HG02571 (cell line): ENCODE results near the gene TSFM.

Experiments used
- ATAC-seq: cut with Tn5 transposase; IDR thresholded peaks from one replicate; pipeline ENCODE4 v1.9.1; 2021; ENCODE audit warnings: mild to moderate bottlenecking, moderate library complexity; ENCODE audit not compliant: unreplicated experiment

The TSFM gene

DNA sequence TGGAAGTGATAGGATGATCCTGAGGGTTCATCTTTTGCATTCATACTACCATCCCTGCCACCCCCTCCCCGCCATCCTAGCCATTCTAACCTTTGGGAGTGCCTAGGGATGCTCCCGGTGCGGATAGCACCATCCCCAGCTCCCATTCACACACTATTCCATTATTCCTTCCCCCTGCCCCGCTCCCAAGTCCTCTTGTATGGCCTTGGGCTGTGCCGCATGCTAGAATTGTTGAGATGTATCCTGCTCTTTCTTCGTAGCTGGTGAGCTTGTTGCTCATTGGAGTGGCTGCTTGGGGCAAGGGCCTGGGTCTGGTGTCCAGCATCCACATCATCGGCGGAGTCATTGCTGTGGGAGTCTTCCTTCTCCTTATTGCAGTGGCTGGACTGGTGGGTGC is 37.1 kb upstream of the TSFM start:
- ATAC-seq = no peak

DNA sequence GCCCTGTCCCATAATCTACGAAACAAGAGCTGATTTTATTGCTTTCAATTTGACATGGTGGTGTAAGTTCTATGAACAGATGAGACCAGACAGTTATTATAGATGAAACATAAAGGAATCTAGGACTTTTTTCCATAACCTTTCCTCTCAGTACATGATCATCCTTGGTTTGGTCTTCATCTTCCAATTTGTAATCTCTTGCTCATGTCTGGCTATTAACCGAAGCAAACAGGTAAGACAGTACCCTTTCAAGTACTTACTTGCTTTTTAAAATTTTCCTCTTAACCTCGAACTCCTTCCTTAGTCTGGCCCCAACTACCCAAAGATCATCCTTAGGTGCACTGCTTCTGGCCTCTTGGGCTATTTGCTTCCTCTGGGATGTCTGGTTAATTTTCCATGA is 36.6 kb upstream of the TSFM start:
- ATAC-seq = no peak

DNA sequence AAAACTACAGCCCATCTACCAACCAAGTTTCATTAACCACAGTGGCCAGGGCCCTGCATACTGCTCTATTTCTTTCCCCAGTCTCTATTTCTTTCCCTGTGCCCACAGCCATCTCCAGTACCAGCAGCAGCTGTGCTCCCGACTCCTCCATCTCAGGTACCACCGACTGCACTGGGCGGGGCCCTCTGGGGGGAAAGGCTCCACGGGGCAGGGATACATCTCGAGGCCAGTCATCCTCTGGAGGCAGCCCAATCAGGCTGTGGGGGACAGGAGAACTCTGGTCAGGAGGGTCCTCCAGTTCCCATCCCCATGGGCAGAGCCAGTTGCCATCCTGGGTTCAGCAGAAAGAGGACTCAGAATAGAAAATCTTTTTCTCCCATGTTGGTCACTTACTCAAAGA is 33.5 kb upstream of the TSFM start:
- no peak for ATAC-seq

DNA sequence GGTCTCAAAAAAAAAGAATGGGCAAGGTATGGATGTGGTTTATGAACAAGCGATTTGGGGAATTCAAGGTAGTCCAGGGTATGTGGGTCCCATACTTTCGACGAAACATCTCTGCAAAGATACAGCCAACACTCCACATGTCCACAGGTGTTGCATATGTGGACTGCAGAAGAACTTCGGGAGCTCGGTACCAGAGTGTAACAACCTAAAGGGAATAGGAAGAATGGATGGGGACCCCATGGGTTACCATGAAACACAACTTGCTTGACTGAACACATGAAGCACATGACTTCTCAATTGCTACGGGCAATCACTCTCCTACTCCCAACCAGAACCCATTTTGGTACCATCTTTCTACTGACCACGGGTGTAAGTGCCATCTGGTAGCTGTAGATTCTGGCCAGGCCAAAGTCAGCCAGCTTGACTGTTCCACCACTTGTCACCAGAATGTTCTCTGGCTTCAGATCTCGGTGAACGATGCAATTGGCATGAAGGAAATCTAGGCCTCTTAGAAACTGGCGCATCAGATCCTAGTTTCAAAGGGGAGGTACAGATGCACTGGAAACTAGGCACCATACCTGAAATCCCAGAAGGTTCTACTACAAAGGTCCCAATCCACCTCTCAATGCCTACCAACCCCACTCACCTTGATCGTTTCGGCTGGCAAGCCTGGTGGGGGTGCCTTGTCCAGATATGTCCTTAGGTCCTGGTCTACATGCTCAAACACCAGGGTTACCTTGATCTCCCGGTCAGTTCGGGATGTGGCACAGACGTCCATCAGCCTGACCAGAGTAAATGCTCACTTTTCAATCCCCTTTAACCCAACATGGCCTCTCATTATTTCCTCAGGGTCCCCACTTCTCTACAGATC is 31.8 kb upstream of the TSFM start:
- ATAC-seq = no peak

DNA sequence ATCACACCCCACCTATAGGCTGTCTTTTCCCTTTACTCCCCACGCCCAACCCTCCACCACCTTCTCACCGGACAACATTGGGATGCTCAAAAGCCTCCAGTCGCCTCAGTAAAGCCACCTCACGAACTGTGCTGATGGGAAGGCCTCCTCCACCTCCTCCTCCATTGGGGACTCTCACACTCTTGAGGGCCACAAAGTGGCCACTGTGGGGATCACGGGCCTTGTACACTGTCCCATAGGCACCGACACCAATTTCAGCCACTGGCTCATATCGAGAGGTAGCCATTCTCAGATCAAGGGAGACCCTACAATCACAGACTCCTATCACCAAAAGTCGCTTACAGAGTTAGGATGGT is 31.2 kb upstream of the TSFM start:
- no peak for ATAC-seq

DNA sequence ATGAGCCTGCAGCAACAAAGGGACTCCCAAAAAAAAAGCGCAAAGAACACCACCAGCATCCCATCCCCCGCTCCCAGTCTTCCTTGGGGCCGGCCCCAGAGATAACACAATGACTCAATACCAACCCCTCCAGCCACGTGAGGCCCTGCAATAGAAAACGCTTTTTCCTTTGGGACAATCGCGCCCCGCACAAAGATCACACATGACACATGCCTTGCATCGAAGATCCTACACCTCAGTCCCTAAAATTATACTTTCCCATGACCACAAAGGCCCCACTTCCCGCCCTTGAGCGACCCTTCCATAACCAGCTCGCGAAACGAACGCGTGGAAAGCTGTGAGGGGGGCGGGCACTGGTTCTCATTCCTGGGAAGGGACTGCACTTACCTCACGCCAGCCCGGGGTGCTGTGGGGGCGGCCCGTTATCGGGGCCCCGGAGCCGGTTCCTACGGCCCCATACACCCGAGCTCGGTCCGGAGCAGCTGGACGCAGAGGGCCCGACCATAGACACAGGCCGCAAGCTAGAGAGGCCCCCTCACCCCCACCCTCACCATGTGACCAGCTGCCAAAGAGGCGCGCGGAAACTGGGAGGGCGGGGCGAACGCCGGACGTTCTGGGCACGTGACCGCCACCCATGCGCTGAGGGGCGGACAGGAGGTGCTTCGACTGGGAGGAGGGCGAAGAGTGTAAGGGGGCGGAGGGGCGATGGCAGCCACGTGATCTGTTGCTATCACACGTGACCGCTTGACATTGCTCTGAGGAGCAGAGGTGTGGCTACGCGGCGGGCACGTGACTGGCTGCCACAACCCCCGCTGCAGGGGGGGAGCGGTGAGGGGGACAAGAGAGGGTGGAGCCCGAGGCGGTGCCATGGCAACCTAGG is 30.6 kb upstream of the TSFM start, which contains the start of gene CDK4:
CDK4 (minus strand) TSS at position 523 of the 880 bp plus-strand sequence. CDS start 593 bp downstream, outside the sequence.
- peak; percentile 65 for ATAC-seq

DNA sequence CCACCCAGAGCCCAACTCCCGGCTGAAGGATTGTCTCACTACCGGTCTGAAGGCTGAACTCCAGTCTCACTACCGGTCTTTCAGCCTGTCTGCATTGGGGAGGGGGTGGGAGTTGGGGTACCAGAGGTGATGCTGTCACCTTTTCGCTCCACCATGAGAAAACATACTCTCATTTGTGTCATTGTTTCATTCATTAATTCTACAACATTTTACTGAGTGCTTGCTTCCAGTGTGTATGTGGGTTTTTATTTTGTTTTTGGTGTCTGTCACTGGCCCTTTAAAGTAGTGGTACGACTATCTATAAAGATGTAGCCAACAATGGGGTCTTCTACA is 30.0 kb upstream of the TSFM start:
- no peak for ATAC-seq

- ATAC-seq = no peak
These were observed 28.7 kb upstream of the TSFM start for GRCh38 chr12:57753756-57754337.

- ATAC-seq = peak; percentile 35
These were observed 28.0 kb upstream of the TSFM start, which contains the start of gene MARCHF9 for GRCh38 chr12:57754411-57755193. MARCHF9 (plus strand) TSS chr12:57755103; CDS start chr12:57755529, 426 bp downstream.

- ATAC-seq = no peak
These were observed 27.5 kb upstream of the TSFM start for GRCh38 chr12:57755194-57755453.

DNA sequence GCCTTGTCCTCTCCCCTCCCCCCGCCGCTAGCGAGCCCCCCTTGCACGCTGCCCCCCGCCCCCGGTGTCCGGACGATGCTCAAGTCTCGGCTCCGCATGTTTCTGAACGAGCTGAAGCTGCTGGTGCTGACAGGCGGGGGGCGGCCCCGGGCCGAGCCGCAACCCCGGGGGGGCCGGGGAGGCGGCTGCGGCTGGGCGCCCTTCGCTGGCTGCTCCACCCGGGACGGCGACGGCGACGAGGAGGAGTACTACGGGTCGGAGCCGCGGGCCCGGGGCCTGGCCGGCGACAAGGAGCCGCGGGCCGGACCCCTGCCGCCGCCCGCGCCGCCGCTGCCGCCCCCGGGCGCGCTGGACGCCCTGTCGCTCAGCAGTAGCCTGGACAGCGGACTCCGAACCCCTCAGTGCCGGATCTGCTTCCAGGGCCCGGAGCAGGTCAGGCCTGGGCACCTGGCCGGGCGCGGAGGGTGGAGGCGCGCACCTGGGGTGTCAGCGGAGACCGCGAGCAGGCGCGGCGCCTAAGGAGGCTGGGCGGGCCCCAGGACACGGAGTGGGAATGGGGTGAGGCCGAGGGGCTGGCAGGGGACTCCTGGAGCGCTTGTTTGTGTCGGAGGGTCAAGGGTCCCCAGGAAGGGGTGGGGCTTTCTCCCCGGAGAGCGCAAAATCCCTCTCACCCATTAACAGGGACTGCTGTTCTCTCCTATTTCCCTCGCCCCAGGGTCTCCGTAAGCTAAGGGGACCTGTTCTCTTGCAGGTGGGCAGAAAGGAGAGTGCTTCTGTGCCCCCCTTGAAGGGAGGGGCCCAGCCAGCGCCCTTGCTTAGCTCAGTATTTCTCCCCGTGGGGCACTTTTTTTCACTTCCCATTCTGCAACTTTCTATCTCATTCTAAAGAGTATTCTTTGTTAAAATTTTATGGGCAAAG is 26.9 kb upstream of the TSFM start:
- no peak for ATAC-seq

GRCh38 chr12:57756406-57757341 is 25.9 kb upstream of the TSFM start:
- ATAC-seq = no peak

DNA sequence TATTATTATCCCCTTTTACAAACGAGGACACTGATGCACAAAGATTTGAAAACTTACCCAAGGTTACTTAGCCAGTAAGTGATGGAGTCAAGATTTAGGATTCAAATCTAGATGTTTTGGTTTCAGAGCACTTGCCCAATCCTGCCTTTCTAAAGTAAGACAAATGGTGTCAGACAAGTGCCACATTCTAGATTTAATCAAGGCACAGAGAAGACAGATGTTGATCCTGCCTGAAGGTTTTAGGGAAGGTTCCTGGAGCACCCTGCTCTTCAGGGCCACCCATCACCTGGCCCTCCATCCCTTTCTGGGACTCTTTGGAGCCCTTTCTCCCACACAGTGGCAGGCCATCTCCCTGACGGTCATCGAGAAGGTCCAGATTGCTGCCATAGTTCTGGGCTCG is 24.8 kb upstream of the TSFM start:
- no peak for ATAC-seq

DNA sequence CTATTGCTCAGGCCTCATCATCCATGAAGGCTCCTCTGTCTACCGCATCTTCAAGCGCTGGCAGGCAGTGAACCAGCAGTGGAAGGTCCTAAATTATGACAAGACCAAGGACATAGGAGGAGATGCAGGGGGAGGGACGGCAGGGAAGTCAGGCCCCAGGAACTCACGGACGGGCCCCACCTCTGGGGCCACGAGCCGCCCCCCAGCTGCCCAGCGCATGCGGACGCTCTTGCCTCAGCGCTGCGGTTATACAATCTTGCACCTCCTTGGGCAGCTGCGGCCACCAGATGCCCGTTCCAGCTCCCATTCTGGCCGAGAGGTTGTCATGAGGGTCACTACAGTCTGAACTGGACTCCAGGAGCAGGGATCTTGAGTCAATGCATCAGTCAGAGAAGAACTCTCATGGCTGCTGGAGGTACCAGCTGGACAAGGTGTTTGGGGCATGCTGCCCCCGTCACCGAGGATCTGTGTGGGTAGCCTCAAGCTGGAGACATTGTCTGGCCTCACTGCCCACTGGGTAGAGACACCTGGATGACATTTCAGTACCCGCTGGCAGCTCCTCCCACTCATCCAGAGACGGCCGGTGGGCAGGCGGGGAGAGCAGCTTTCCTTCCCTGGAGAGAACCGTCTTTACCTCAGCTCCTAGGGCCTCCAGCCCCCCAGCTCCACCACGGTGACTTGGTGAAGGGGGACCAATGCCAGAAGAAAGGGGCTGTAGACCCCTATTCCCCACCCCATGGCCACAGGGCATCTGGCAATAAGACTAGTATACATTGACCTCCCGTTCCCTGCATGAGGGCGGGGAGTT is 23.8 kb upstream of the TSFM start:
- no peak for ATAC-seq

DNA sequence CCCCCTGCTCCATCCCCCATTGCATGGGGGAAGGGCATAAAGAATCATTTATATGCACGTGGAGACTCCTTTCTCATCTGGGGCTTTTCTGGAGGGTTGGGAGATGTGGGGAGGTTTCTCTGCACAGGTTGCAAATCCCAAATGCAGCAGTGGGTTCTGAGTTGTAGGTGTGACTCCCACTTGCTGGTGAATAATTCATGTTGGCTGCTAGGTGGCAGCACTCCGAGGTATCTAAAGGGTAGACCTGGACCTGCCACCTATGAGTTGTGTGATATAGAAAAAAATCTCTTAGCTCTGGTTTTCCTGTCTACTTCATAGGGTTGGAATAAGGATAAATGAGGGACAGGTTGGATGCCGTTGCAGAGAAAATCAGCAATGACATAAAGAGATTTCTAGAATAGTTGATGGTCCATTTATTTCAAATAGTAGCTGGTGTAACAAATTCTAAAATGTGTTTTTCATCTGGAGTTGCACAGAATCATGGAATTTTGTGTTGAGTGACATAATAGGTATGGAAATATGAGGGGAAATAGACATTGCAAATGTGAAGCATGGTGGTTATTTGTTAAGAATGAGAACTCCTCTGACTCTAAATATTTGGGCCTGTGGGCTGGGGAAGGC is 23.1 kb upstream of the TSFM start:
- ATAC-seq = no peak

DNA sequence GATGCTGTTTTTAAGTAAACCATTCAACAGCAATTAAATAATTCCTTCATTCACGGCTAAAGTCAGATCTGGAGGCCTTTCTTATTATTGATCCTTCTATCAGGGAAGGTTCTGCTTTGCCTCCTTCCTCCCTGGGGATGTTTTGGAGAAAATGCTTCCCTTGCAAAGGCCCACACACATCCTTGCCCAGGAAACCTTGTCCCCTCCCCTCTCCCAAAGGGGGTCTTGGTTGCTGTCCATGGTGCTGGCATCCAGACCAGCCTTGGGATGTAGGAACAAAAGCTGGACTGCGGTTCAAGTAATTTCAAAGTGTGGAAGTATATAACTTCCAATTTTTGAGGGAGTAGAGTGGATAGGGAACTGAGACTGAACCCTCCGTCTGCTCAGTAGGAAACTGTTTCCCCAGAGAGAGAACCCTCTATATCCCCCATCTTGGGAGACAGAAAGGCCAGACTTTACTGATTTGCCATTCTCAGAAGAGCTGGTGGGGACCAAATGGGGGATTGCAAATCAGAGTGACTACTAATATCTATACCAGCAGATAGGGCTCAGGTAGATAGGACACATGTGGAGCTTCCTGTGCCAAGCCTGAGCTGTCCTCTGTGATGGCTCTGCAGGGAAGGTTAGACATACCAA is 22.1 kb upstream of the TSFM start:
- ATAC-seq = no peak

GRCh38 chr12:57761391-57761998 is 21.1 kb upstream of the TSFM start:
- no peak for ATAC-seq
